ENCODE measurements around the gene FOXD2. TPM values are rescaled to one million over a fixed set of nuclear protein-coding genes. Genes with fewer than 3 reads are reported as not detected.

FOXD2 gene
- total RNA-seq, 1 experiment from 2014 or later: 0.07 TPM

DNA sequence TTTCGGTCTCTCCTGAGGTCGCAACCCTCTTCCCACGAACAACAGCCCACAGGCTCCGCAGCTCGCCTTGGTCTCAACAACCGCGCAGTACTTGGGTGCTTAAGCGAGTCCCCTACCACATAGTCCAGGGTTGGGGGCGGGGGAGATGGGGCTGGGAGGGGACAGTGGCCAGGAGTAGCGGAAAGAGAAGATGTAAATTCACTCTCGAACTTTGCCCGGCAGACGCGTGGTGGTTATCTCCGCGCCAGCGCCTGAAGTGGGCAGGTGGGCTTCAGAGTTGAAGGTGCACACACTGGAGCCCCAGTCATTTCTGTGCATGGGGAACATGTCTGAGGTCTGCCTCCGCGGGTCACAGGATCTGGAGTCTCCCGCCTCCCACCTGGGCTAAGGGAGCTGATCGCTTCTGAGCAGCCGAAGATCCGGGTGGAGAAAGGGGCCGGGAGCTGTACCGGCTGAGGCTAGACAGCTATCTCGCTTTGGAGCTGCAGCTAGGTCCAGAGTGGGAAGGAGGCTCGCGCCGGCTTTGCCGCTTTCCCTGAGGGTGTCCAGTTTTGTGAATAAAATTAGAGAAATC lies 4.3 kb upstream of the FOXD2 start:
- CTCF ChIA-PET: interaction anchor here (0.6 to 8.4 kb wide), 19 partner anchors 11 to 321 kb away, joined by 3 to 177 read pairs (median 5); partner anchors contain the start of gene STIL
- Mint-ChIP-seq H3K9me3 (no peaks in the 10 kb centered on the region), H3K4me3 (peak overlapping the region; percentile 62), H3K27ac (no peak overlapping the region), H3K27me3 (ENCODE audit: low read depth) (peaks cover 88% of the 10 kb centered on the region), H3K36me3 (0 out of 2 replicates have a peak, but pooled peaks cover 5% of the 10 kb centered on the region), H3K4me1 (peaks cover 45% of the 10 kb centered on the region)
- TF ChIP-seq ZNF232 (CRISPR knock-in tag; IDR thresholded peaks at IDR 0.05): no peak
- TF ChIP-seq MXD4 (CRISPR knock-in tag; IDR thresholded peaks at IDR 0.05; ENCODE audit: borderline replicate concordance): no peak
- TF ChIP-seq NR2C2 (CRISPR knock-in tag; IDR thresholded peaks at IDR 0.05): no peak
- TF ChIP-seq, protein P1, sequence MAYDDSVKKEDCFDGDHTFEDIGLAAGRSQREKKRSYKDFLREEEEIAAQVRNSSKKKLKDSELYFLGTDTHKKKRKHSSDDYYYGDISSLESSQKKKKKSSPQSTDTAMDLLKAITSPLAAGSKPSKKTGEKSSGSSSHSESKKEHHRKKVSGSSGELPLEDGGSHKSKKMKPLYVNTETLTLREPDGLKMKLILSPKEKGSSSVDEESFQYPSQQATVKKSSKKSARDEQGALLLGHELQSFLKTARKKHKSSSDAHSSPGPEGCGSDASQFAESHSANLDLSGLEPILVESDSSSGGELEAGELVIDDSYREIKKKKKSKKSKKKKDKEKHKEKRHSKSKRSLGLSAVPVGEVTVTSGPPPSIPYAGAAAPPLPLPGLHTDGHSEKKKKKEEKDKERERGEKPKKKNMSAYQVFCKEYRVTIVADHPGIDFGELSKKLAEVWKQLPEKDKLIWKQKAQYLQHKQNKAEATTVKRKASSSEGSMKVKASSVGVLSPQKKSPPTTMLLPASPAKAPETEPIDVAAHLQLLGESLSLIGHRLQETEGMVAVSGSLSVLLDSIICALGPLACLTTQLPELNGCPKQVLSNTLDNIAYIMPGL (CRISPR knock-in tag; IDR thresholded peaks at IDR 0.05): no peak
- TF ChIP-seq ELF4 (CRISPR knock-in tag; IDR thresholded peaks at IDR 0.05; ENCODE audit: low read depth): no peak
- TF ChIP-seq CBFB (CRISPR knock-in tag; IDR thresholded peaks at IDR 0.05; ENCODE audit: low read depth): no peak
- no peak for TF ChIP-seq CREM (CRISPR knock-in tag; IDR thresholded peaks at IDR 0.05)
- TF ChIP-seq, protein P2, sequence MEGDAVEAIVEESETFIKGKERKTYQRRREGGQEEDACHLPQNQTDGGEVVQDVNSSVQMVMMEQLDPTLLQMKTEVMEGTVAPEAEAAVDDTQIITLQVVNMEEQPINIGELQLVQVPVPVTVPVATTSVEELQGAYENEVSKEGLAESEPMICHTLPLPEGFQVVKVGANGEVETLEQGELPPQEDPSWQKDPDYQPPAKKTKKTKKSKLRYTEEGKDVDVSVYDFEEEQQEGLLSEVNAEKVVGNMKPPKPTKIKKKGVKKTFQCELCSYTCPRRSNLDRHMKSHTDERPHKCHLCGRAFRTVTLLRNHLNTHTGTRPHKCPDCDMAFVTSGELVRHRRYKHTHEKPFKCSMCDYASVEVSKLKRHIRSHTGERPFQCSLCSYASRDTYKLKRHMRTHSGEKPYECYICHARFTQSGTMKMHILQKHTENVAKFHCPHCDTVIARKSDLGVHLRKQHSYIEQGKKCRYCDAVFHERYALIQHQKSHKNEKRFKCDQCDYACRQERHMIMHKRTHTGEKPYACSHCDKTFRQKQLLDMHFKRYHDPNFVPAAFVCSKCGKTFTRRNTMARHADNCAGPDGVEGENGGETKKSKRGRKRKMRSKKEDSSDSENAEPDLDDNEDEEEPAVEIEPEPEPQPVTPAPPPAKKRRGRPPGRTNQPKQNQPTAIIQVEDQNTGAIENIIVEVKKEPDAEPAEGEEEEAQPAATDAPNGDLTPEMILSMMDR (IDR thresholded peaks at IDR 0.05): no peak
- no peak for TF ChIP-seq GRHL2 (CRISPR knock-in tag; IDR thresholded peaks at IDR 0.05; ENCODE audit: insufficient replicate concordance, severe bottlenecking)
- no peak for TF ChIP-seq USF2 (CRISPR knock-in tag; IDR thresholded peaks at IDR 0.05)
- no peak for ATAC-seq
- DNase-seq (ENCODE audit: low spot score): no peak
- POLR2A ChIA-PET: interaction anchor here (1.1 kb wide), 1 partner anchor 15 kb away, joined by 3 read pairs; no protein-coding TSS in a partner anchor

DNA sequence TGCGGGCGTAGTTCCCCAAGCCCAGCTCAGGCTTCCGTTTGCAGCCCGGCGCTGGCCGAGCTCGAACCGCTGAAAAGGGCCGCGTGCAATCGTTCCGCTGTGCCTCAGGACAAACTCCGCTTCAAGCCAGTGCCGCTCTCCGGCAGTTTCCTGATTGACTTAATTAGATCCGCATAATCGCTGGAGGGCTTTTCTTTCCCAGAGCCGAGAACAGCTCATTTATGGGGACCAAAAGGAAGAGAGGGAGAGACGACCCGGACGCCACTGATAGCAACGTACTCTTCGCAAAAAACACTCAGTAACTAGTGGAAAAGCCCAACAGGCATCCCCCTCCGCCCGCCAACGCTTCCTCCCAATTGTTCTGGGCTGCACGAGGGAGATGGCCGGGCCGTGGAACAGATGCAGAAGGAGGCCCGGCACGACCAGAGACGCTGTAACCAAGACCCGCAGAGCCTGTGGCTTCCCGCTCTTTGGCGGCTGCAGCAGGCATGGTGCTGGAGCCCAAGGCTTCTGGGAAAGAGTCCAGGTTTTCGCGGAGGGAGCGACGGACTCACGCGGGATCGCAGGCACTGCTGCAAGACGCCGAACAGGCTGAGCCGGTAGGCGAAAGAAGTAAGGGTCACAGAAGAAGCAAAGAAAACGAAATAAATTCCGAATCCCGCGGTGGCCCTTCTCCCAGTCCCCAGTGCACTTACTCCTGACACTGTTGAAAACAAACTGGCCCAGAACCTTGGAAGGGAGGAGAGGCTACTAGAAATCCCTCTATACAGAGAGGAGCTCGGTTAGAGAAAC lies 3.6 kb upstream of the FOXD2 start:
- no peak for ATAC-seq
- peaks cover 83% of the 10 kb centered on the region for H3K27me3 Mint-ChIP-seq (ENCODE audit: low read depth)
- POLR2A ChIA-PET: interaction anchor here (1.1 kb wide), 1 partner anchor 15 kb away, joined by 3 read pairs; no protein-coding TSS in a partner anchor

More for the DNA sequence above, 3.6 kb upstream of the FOXD2 start:
- 0 out of 2 replicates have a peak, but pooled peaks cover 5% of the 10 kb centered on the region for H3K36me3 Mint-ChIP-seq
- no peaks in the 10 kb centered on the region for H3K9me3 Mint-ChIP-seq
- no peak for DNase-seq (ENCODE audit: low spot score)
- H3K27ac Mint-ChIP-seq: no peak overlapping the region
- CTCF ChIA-PET: interaction anchor here (0.6 to 8.4 kb wide), 20 partner anchors 10 to 321 kb away, joined by 3 to 177 read pairs (median 5); partner anchors contain the start of gene STIL
- TF ChIP-seq, protein P2 (IDR thresholded peaks at IDR 0.05): 0 out of 2 replicates have a peak, but pooled peaks have one; percentile 11
- TF ChIP-seq GTF2I (CRISPR knock-in tag; conservative IDR thresholded peaks at IDR 0.05): no peak
- peak overlapping the region; percentile 62 for H3K4me3 Mint-ChIP-seq
- peaks cover 45% of the 10 kb centered on the region for H3K4me1 Mint-ChIP-seq

Measured in WTC11 (cell line).